K562 (cell line): Measurements from ENCODE around the gene STX11. TPM values are rescaled to one million over a fixed set of nuclear protein-coding genes. Genes with fewer than 3 reads are reported as not detected.

Experiments used
- CAMTA2 ChIP-seq: fragments of 250-450 bp; sonication (Bioruptor Pico); conservative IDR thresholded peaks from 2 replicates; pipeline ENCODE4 v1.5.1; 2022
- CBX1 ChIP-seq: sonication (generic); IDR thresholded peaks from 2 replicates; pipeline ENCODE4 v1.6.1; 2016; ENCODE audit warnings: antibody characterized with exemption, low read depth, mild to moderate bottlenecking
- CHAMP1 ChIP-seq: fragments of 450-650 bp; IDR thresholded peaks from 2 replicates; pipeline ENCODE4 v1.6.1; 2016; ENCODE audit warnings: mild to moderate bottlenecking
- FOXK1 ChIP-seq: sonication (generic); formaldehyde crosslinking; IDR thresholded peaks from 2 replicates; pipeline ENCODE4 v1.8.0; 2022; ENCODE audit warnings: missing genetic modification reagents, mild to moderate bottlenecking, borderline replicate concordance
- NCOA1 ChIP-seq: fragments of 450-650 bp; IDR thresholded peaks from 2 replicates; pipeline ENCODE4 v1.6.1; 2016; ENCODE audit warnings: low read depth
- NCOA6 ChIP-seq: fragments of 450-650 bp; IDR thresholded peaks from 2 replicates; pipeline ENCODE4 v1.6.1; 2017; ENCODE audit warnings: mild to moderate bottlenecking
- NELFE ChIP-seq: IDR thresholded peaks from 2 replicates; pipeline ENCODE4 v1.6.1; 2011; ENCODE audit warnings: mild to moderate bottlenecking; ENCODE audit not compliant: insufficient read depth, insufficient read length
- NFE2L1 ChIP-seq: fragments of 450-650 bp; IDR thresholded peaks from 2 replicates; pipeline ENCODE4 v1.6.1; 2016; ENCODE audit warnings: missing genetic modification characterization, low read depth, mild to moderate bottlenecking, missing compliant biosample characterization, moderate library complexity, borderline replicate concordance
- NR2F6 ChIP-seq: fragments of 450-650 bp; formaldehyde crosslinking; IDR thresholded peaks from 2 replicates; pipeline ENCODE4 v1.4.0; 2020; ENCODE audit warnings: mild to moderate bottlenecking
- OTX1 ChIP-seq: fragments of 450-650 bp; formaldehyde crosslinking; IDR thresholded peaks from 2 replicates; pipeline ENCODE4 v1.4.0; 2022; ENCODE audit warnings: mild to moderate bottlenecking
- POLR2G ChIP-seq: fragments of 200-400 bp; formaldehyde crosslinking; IDR thresholded peaks from 2 replicates; pipeline ENCODE4 v1.6.1; 2017; ENCODE audit warnings: low read depth, mild to moderate bottlenecking, antibody characterized with exemption, low read length, moderate library complexity
- SAFB ChIP-seq: fragments of 200-400 bp; formaldehyde crosslinking; IDR thresholded peaks from 2 replicates; pipeline ENCODE4 v1.6.1; 2017; ENCODE audit warnings: low read depth, low read length, borderline replicate concordance
- SMAD2 ChIP-seq: fragments of 150-350 bp; IDR thresholded peaks from 2 replicates; pipeline ENCODE4 v1.6.1; 2014; ENCODE audit warnings: low read depth, mild to moderate bottlenecking, low read length
- XRCC3 ChIP-seq: fragments of 450-650 bp; IDR thresholded peaks from 2 replicates; pipeline ENCODE4 v1.6.1; 2017; ENCODE audit warnings: mild to moderate bottlenecking, moderate library complexity
- ZKSCAN1 ChIP-seq: fragments of 150-350 bp; IDR thresholded peaks from 2 replicates; pipeline ENCODE4 v1.6.1; 2016; ENCODE audit warnings: low read depth, low read length
- ZNF143 ChIP-seq: sonication (generic); formaldehyde crosslinking; IDR thresholded peaks from 2 replicates; pipeline ENCODE4 v1.9.0; 2022; ENCODE audit warnings: mild to moderate bottlenecking, missing genetic modification reagents
- ZNF184 ChIP-seq: sonication (generic); formaldehyde crosslinking; IDR thresholded peaks from 2 replicates; pipeline ENCODE4 v1.5.0; 2020; ENCODE audit warnings: missing genetic modification reagents
- polyA plus RNA-seq, 8 experiments: library from polyadenylated mRNA; depleted of rRNA in 4 of 8; stranded (reverse) in 5 of 8; unstranded in 3 of 8; fragments of >200 nt; fragmentation: Nextera tagmentation in 2 of 8; fragmentation: Illumina TruSeq in 1 of 8; extraction: Ambion mirVana in 2 of 8; extraction: Trizol in 1 of 8; gene quantifications; 2 replicates each; pipeline versions ENCODE4 v1.2.1 to v1.2.3, GENCODE V29; 2011 to 2014; ENCODE audit warnings: inconsistent platforms in 1 of 8, missing spikeins in 1 of 8
- total RNA-seq, 7 experiments: library from RNA; depleted of rRNA in 6 of 7; stranded (reverse); fragments of >200 nt in 6 of 7; fragmentation: Illumina TruSeq in 2 of 7; extraction: Trizol in 2 of 7; gene quantifications; 2 replicates each; pipeline versions ENCODE4 v1.2.1 to v1.2.3, GENCODE V29; 2011 to 2021; ENCODE audit warnings: low replicate concordance in 1 of 7
- TF ChIP-seq, protein P1 (sequence below), 2 experiments: IDR thresholded peaks; 2 replicates each; pipeline ENCODE4 v1.6.1; 2011; ENCODE audit warnings: borderline replicate concordance in 1 of 2, control low read depth in 1 of 2, low read depth in 1 of 2, low read length in 1 of 2, mild to moderate bottlenecking in 1 of 2, mixed read lengths in 1 of 2, moderate library complexity in 1 of 2; ENCODE audit not compliant: insufficient read depth in 1 of 2, insufficient read length in 1 of 2, poor library complexity in 1 of 2, severe bottlenecking in 1 of 2; ENCODE audit errors: extremely low read depth in 1 of 2
- TF ChIP-seq, protein P2 (sequence below): fragments of 250-450 bp; sonication (Bioruptor Pico); IDR thresholded peaks from 2 replicates; pipeline ENCODE4 v1.8.0; 2021; ENCODE audit warnings: mild to moderate bottlenecking, moderate library complexity

The STX11 gene
- total and polyA plus RNA-seq, 9 of the 15 experiments (the other 6 are each of a cell fraction or from before 2014, with no cell fraction given): 0.06 to 0.73 (median 0.40) TPM

- TF ChIP-seq XRCC3: no peak
- TF ChIP-seq NR2F6 (CRISPR knock-in tag): no peak
- TF ChIP-seq NCOA6: no peak
- peak; percentile 48; the same call in 1 of the 2 replicates for TF ChIP-seq CBX1
- no peak for TF ChIP-seq ZNF143 (CRISPR knock-in tag)
- TF ChIP-seq SMAD2: no peak
- 0 out of 2 replicates have a peak, but pooled peaks have one; percentile 46 for TF ChIP-seq SAFB
- no peak for TF ChIP-seq NCOA1
- no peak for TF ChIP-seq NFE2L1 (tag)
- 0 out of 2 replicates have a peak, but pooled peaks have one; percentile 34 for TF ChIP-seq CAMTA2 (CRISPR knock-in tag)
- TF ChIP-seq POLR2G: peak; percentile 83
- TF ChIP-seq ZKSCAN1: no peak
- TF ChIP-seq NELFE: no peak
- TF ChIP-seq OTX1 (CRISPR knock-in tag): no peak
- TF ChIP-seq, protein P1, sequence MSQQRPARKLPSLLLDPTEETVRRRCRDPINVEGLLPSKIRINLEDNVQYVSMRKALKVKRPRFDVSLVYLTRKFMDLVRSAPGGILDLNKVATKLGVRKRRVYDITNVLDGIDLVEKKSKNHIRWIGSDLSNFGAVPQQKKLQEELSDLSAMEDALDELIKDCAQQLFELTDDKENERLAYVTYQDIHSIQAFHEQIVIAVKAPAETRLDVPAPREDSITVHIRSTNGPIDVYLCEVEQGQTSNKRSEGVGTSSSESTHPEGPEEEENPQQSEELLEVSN (IDR thresholded peaks at IDR 0.05; ENCODE audit: borderline replicate concordance in 1 of 2, extremely low read depth in 1 of 2, insufficient read depth in 1 of 2, insufficient read length in 1 of 2, low read depth in 1 of 2, low read length in 1 of 2, poor library complexity in 1 of 2, severe bottlenecking in 1 of 2): peak; percentile 49 to 90
- TF ChIP-seq FOXK1 (CRISPR knock-in tag): no peak
- TF ChIP-seq CHAMP1: no peak
- no peak for TF ChIP-seq ZNF184 (CRISPR knock-in tag)
- TF ChIP-seq, protein P2, sequence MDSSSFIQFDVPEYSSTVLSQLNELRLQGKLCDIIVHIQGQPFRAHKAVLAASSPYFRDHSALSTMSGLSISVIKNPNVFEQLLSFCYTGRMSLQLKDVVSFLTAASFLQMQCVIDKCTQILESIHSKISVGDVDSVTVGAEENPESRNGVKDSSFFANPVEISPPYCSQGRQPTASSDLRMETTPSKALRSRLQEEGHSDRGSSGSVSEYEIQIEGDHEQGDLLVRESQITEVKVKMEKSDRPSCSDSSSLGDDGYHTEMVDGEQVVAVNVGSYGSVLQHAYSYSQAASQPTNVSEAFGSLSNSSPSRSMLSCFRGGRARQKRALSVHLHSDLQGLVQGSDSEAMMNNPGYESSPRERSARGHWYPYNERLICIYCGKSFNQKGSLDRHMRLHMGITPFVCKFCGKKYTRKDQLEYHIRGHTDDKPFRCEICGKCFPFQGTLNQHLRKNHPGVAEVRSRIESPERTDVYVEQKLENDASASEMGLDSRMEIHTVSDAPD (CRISPR knock-in tag): no peak
Observed at GRCh38 chr6:144149894-144150709, at the start of gene STX11 (continued).
